ENCODE measurements around the gene ARID4A.

DNA sequence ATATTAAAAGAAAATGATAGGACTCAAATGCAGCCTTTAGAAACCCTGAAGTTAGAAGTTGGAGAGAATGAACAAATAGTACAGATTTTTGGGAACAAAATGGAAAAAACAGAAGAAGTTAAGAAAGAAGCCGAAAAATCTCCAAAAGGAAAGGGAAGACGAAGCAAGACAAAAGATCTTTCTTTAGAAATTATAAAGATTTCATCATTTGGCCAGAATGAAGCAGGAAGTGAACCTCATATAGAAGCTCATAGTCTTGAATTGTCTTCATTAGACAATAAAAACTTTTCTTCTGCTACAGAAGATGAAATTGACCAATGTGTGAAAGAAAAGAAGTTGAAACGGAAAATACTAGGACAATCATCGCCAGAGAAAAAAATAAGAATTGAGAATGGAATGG is 66.0 kb downstream of the ARID4A start:
- TF ChIP-seq, protein P1, sequence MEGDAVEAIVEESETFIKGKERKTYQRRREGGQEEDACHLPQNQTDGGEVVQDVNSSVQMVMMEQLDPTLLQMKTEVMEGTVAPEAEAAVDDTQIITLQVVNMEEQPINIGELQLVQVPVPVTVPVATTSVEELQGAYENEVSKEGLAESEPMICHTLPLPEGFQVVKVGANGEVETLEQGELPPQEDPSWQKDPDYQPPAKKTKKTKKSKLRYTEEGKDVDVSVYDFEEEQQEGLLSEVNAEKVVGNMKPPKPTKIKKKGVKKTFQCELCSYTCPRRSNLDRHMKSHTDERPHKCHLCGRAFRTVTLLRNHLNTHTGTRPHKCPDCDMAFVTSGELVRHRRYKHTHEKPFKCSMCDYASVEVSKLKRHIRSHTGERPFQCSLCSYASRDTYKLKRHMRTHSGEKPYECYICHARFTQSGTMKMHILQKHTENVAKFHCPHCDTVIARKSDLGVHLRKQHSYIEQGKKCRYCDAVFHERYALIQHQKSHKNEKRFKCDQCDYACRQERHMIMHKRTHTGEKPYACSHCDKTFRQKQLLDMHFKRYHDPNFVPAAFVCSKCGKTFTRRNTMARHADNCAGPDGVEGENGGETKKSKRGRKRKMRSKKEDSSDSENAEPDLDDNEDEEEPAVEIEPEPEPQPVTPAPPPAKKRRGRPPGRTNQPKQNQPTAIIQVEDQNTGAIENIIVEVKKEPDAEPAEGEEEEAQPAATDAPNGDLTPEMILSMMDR (IDR thresholded peaks at IDR 0.05; ENCODE audit: poor library complexity), result no peak
- TF ChIP-seq EZH2 (IDR thresholded peaks at IDR 0.05; ENCODE audit: borderline replicate concordance) (no peak), EZH2phosphoT487 (IDR thresholded peaks at IDR 0.05; ENCODE audit: low read depth, severe bottlenecking, unreplicated experiment) (no peak)

All from hepatocyte (in vitro differentiated cells).